ENCODE measurements around the gene WDR93.

The WDR93 gene

GRCh38 chr15:89690276-89691218 lies at the start of gene WDR93, which contains the start of gene PEX11A:
TSS of gene WDR93 (plus strand) at chr15:89690811. CDS start at chr15:89701747, 10,936 bp downstream.
TSS of gene PEX11A (minus strand) at chr15:89690754. CDS start at chr15:89690632, 122 bp downstream.
- peak; percentile 55 for DNase-seq (ENCODE audit: low read depth)

- DNase-seq (ENCODE audit: low read depth), result no peak
Measured at GRCh38 chr15:89641053-89641452, 49.6 kb upstream of the WDR93 start.

- DNase-seq (ENCODE audit: low read depth), result no peak
Measured at GRCh38 chr15:89642106-89642505, 48.5 kb upstream of the WDR93 start.

GRCh38 chr15:89645680-89646079 lies 44.9 kb upstream of the WDR93 start:
- no peak for DNase-seq (ENCODE audit: low read depth)

DNA sequence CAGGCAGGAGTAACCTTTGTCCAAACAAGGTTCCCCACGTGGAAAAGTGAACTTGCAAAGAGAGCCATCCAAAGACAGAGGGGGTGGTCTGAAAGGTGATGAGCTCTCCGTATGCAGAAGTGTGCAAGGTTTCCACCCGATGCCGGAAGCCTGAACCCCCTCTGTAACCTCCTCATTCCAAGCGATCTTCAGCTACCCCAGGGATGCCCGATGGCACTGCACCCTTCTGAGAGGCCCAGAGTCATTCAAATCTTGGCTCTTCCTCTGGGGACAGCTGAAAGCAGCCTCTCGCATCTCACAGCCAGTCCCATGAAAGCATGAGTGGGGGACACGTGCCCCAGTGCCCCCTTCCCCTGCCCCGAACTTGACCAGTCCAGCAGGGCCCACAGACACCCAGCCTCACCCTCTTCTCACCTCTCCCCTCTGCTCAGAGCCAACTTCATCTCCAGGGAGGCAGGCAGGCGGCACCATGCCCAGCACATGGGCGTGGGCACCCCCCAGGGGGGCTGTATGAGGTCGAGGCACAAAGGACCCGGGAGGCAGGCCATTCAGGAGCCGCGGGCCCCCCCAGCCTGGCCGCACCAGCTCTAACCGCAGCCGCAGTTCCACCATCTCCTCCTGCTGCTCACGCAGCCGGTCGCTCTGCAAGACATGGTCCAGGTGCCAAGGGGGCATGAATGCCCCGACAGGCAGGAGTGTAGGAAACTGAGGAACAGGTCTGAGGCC lies 44.0 kb upstream of the WDR93 start:
- DNase-seq (ENCODE audit: low read depth), result no peak

DNA sequence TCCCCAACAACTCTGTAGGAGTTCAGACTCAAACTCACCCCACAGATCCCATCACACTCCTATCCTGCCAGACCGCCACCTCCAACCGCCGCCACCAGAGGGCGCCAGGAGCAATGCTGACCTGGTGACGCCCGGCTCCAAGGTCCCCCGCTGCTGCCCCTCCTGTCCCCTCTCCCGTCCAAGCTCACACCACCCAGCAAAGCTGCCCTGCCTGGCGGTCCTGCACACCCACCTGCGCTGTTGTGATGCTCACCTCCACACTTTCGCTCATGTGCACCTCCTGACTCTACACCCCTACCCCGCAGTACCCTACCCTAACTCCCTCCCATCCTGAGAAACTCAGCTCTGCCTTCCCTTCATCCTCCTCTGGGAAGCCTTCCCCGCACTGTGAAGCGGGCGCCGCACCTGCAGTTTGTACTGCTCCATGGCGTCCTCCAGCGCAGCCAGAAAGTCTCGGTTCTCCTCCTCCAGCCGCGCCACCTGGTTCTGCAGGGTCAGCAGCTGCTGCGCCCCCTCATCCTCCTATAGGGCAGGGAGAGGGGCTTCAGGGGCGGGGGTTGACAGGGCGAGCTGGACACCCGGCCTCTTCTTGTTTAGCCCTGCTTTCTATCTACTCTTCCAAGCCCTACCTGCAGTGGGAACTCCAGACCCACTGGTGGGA lies 43.3 kb upstream of the WDR93 start:
- peak; percentile 25 for DNase-seq (ENCODE audit: low read depth)

DNA sequence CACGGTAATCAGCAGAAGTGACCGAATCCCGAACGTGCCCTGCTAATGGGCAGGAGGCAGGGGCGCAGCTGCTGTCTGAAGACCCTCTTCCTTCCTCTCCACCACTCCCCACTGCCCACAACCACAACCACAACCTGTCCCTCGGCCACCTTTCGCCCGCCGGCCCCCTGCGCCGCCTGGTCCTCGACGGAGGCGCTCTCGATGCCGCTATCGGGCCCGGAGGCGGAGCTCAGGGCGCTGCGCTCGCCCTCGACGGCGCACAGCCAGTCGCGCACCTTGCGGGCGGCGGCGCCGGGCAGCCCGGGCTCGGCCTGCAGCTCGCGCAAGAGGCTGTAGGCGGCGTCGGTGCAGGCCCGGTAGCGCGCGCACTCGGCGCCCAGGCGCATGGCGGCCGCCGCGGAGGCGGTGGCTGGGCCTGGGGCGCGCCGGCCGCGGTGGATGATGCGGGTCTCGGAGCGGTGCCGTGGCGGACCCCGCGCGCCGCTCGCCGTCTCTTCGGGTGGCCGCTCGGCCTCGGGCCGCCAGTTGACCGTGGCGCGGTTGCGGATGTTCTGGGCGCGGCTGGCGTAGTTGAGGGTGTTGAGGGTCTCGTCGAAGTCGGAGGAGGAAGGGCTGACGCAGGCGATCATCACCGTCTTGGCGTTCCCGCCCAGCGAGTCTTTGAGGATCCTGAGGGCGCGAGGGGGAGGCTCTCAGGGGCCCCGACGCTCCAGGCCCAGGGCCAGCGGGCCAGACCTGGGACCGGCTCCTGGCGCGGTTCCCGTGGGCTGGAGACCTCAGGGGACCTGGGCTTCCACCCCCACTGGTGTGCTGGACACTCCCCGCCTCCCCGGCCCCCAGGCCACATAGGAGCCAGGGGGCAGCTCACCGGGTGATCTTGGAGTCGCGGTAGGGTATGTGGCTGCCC lies 42.3 kb upstream of the WDR93 start:
- DNase-seq (ENCODE audit: low read depth), result no peak

DNA sequence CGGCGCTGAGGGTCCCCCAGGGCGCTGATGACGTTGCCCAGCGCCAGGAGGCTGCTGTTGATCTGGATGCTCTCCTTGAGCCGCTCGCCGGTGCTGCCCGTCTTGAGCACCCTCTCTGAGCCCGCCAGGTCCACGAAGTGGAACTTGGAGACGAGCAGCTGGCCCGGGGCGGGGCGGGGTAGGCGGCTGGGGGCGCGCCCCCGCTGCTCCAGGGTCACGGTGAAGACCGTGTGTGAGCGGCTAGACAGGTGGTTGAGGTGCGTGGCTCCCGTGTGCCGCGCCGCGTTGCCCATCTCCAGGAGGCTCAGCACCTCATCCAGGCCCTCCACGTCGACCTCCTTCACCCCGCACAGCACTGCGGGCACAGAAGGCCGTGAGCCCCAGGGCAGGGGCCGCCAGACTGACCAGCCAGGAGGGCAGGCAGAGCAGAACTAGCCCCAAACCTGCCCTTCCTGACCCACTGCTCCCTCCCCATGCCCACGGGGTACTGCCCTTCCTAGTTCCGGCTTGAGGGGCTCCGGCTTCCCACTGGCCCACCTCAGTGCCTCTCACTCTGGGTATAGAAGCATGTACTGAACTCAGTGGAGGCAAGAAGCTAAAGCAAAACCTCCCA lies 41.5 kb upstream of the WDR93 start:
- DNase-seq (ENCODE audit: low read depth), result no peak

DNA sequence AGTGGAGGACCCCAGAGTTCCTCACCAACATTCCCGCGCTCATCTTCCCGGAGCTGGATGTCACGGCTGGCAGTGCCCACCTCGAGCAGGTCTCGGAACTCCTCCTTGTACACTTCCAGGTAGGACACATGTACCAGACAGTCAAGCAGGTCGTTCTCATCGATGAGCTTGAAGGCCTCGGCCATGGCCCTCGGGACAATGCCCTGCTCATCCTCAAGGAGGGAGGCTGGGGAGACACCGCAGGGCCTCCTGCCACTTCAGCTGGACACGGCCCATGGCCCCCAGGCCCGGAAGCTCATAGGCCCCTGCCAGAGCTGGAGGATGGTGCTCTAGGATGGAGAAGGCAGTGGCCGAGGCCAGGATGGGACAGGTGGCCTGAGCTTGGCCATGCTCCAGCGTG lies 40.9 kb upstream of the WDR93 start:
- no peak for DNase-seq (ENCODE audit: low read depth)

DNA sequence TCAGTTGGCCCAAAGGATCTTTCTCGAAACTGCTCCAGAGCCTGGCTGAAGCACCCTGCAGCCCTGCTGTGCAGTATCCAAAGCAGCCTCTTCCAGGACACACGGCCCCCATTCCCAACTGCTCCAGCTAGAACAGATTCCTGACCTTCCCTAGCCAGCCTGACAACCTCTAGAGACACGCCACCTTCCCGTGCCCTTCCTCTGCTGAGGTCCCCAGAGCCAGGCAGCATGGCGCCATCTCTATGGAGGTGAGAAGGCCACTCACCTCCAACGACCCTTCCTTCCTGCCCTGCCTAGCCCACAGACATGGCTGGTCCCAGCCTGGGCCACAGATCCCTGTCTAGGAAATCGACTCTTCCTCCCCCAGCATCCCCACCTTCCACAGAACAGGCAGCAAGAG lies 38.5 kb upstream of the WDR93 start:
- DNase-seq (ENCODE audit: low read depth), result no peak

GRCh38 chr15:89652666-89653065 lies 37.9 kb upstream of the WDR93 start:
- DNase-seq (ENCODE audit: low read depth), result no peak

GRCh38 chr15:89653578-89653977 lies 37.0 kb upstream of the WDR93 start:
- no peak for DNase-seq (ENCODE audit: low read depth)

- no peak for DNase-seq (ENCODE audit: low read depth)
Measured at GRCh38 chr15:89654301-89654761, 36.3 kb upstream of the WDR93 start.

- DNase-seq (ENCODE audit: low read depth), result no peak
Measured at GRCh38 chr15:89654847-89655805, 35.5 kb upstream of the WDR93 start, which contains the start of gene KIF7. TSS of gene KIF7 (minus strand) at chr15:89655467. CDS start at chr15:89652930, 2,537 bp downstream.

- no peak for DNase-seq (ENCODE audit: low read depth)
Measured at GRCh38 chr15:89656116-89656815, 34.3 kb upstream of the WDR93 start.

GRCh38 chr15:89657686-89658200 lies 32.9 kb upstream of the WDR93 start:
- no peak for DNase-seq (ENCODE audit: low read depth)

DNA sequence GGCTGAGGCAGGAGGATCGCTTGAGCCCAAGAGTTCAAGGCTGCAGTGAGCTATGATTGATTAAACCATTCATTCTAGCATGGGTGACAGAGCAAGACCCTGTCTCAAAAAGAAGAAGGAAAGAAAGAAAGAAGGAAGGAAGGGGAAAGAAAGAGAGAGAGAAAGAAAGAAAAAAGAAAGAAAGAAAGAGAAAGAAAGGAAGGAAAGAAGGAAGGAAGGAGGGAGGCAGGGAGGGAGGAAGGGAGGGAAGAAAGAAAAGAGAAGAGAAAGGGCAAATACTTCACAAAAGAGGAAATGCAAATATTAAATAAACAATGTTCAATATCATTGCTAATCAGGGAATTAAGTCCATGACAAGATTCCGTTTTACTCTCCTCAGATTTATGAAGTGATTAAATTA lies 31.3 kb upstream of the WDR93 start:
- no peak for DNase-seq (ENCODE audit: low read depth)

DNA sequence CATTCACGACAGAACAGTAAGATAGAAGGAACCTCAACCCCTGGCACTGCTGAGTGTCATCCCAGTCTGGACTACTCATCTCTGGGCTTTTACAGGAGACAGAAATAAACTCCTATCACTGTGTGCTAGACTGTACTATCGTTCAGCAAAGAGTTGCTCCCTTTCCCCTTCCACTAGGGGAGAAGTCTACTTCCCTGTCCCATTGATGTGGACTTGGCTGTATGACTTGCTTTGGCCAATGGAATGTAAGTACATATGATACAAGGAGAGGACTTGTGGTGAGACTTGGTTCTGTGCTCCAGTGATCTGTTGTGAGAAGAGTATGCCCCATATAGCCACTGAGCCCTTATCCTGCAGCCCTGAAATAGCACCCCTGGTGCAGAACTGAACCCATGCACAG lies 30.1 kb upstream of the WDR93 start:
- no peak for DNase-seq (ENCODE audit: low read depth)

All from activated T-helper 9 cell treated with anti-CD3 and anti-CD28 coated beads, Interleukin-2, amount 50 U/mL, for 16 hours (primary cell).